HG03439 (cell line): ENCODE measurements around the gene PAM.
A peak's percentile ranks its signal among the peaks of the same experiment; 100 is the strongest.

ENCODE experiments used
- ATAC-seq: cut with Tn5 transposase; IDR thresholded peaks from one replicate; pipeline ENCODE4 v1.9.1; 2021; ENCODE audit warnings: mild to moderate bottlenecking, moderate library complexity; ENCODE audit not compliant: unreplicated experiment

Gene PAM

GRCh38 chr5:102754767-102755431 is at the start of gene PAM:
PAM (plus strand) TSS chr5:102755305; CDS start chr5:102866196, 110,891 bp downstream.
- peak; percentile 86 for ATAC-seq

DNA sequence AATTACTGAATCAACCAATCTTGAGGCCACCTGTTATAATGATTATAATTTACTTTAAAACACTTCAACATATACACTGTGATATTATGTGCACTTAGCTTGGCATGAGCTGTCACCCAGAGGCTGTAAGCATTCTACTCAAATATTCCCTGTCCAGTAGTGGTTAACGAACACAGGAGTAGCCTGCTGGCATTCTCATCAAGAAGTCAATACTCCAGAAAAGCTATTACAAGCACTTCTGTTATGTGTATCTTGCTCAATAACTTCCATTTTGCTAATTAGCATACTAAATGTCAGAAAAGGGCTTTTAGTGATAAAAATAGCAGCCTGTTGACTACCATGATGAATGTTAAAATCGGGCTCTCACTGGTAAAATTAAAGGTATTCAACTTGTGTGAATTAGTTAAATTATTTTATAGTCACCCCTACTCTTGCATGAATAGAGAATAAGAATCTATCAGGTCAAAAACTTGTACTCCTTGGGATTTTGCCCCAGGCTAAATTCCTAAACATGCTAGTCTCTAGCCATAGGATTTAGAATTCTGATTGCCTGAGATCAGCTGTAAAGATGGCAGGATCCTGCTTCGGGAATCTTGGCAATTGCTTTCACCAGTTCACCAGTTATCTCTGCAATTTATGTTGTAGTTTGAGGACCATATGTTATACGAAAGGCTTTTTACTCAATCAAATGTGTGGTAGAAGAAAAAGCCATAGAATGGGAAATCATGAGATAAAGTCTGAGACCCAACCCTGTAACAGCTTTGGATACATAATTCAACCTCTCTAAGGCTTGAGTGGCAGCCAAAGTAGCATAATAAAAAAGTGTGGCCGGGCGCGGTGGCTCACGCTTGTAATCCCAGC is 43.4 kb upstream of the PAM start:
- ATAC-seq = no peak

DNA sequence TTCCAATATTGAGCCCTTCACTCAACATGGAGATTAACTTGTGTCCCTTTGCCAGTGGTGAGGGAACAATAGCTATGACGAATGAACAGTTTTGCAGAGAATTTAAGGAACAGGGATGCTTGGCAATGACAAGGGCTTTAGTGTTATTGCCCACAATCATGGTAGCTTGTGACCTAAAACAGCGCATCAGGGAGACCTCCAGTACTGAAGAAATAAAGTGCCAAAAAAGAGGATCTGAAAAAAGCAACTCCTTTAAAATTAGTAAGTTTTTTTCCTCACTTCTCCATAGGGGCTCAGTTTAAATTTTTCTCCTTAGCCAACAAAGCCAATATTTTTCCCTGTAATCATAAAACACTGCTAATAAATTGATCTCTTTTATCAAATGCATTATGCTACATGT is 41.8 kb upstream of the PAM start:
- no peak for ATAC-seq

- no peak for ATAC-seq
Observed at GRCh38 chr5:102713682-102714231, 41.3 kb upstream of the PAM start.

DNA sequence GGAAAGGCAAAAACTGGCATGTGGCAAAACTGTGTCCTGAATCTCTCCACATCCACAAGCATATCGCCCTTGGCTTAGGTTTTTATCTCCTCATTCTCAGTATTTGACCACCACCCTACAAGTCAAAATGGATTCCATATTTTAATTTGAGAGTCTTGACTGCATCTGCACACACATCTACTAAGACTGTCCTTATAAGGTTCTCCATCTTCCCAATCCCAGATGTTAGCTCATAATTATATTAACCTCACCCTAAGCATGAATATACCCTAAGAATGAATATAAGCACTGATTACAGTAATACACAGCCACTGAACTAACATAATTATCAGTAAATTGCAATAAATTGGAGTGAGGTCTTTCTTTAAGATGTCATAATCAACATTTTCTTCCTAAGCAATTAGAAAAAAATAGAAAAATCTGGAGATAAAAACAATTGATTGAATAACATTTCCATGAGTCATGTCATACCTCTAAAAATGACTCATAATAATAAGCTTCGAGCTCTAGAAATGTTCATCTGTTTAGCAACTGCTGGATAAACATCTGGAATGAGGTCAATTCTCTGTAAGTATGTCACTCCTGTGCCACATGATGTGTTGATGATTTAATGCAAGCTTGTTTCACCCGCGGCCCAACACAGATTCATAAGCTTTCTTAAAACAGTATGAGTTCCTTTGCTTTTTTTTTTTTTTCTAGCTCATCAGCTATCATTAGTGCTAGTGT is 39.9 kb upstream of the PAM start:
- ATAC-seq = no peak

- no peak for ATAC-seq
Observed at GRCh38 chr5:102716017-102716416, 39.1 kb upstream of the PAM start.

- no peak for ATAC-seq
Observed at GRCh38 chr5:102718819-102719218, 36.3 kb upstream of the PAM start.

DNA sequence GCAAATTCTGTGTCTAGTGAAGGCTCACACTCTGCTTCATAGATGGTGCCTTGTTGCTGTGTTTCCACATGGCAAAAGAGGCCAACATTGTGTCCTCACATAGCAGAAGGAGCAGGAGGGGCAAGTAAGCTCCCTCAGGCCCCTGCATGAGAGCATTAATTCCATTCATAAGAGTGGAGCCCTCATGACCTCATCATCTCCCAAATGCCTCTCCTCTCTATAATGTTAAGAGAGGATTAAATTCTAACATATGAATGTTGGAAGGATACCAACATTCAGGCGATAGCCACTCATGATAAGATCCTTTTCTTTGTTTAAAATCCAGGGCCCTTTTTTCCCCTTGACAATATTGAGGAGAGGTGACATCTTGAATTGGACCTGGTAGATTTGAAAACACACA is 35.2 kb upstream of the PAM start:
- no peak for ATAC-seq

- ATAC-seq = no peak
Observed at GRCh38 chr5:102720969-102721368, 34.1 kb upstream of the PAM start.

GRCh38 chr5:102722931-102723330 is 32.2 kb upstream of the PAM start:
- no peak for ATAC-seq

- no peak for ATAC-seq
Observed at GRCh38 chr5:102731693-102732092, 23.4 kb upstream of the PAM start.

DNA sequence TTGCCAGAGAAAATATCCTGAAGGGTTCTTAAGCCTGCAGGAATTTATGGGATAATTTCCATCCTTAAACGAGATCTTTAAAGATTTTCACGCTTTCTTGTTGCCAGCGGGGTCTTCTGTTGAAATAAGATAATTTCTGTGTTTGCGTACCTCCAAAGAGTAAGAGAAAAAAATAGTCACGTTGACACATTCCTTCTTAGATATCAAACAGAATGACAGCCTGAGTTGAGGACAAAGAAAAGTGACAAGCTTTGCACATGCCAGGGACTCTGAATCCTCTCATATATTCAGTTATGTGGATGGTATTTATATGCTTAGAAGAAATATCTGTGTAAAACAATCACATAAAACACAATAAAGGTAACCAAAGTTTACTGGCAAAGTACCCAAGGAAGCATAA is 21.6 kb upstream of the PAM start:
- no peak for ATAC-seq

DNA sequence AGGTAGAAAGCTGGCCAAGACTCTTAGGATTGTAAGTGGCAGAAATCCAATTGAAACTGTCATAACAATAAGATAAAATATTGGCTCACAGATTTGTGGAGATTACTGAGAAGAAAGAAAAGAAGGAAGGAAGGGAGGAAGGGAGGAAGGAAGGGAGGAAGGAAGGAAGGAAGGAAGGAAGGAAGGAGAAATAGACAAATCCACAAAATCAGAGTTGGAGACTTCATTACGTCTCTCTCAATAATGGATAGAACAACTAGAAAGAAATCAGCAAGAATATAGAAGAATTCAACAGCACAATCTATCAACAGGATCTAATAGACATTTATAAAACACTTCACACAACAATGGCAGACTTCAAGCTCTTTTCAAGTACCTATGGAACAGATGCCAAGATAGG is 17.9 kb upstream of the PAM start:
- ATAC-seq = no peak

- ATAC-seq = no peak
Observed at GRCh38 chr5:102737805-102738469, 17.2 kb upstream of the PAM start.

DNA sequence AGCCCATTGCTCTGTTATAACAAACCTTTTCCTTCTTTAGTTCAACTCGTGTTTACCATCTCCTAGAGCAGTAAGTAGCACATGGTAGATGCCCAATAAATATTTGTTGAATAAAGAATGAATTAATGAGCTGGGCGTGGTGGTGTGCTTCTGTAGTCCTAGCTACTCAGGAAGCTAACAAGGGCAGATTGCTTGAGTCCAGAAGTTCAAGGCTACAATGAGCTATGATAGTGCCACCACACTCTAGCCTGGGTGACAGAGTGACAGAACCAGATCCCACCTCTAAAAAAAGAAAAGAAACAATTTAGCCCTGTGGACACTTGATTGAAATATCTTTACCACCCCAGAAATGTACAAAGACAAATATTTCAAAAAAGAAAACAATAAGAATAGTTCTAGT is 14.6 kb upstream of the PAM start:
- ATAC-seq = no peak

GRCh38 chr5:102742215-102742614 is 12.9 kb upstream of the PAM start:
- no peak for ATAC-seq

- ATAC-seq = no peak
Observed at GRCh38 chr5:102743900-102744299, 11.2 kb upstream of the PAM start.

DNA sequence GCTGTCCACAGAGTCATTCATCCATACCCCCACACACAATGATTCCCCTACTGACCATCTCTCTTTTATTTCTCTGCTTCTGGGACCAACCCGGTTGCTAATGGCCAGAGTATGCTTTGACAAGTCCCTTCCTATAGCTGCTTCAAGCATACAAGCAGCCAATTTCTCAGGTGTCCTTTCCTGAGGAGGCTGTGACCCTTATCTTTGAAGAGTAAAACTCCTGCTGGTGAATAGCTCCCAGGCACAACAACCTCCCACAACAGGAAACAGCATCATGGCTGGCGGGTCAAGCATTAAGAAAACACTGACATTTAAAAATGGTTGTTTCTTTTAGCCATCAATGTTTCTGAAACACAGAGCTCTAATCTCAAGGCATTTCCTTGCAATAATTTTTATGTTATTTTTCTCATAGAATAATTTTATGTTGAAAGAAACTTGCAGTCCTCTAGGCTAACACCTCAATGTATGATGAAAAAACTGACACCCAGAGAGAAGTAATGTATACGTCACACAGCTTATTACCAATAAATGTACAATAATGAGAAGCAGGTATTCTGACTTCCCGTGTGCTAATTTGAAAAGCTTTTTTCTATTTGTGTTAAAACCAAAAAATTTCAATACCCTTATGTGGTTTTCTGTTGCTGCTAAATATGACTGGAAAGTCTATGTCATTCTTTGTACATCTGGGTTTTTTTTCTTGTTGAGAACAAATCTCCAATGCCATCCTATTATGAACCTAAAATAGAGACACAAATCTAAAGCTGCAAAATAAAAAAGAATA is 7.5 kb upstream of the PAM start:
- peak; percentile 69 for ATAC-seq

DNA sequence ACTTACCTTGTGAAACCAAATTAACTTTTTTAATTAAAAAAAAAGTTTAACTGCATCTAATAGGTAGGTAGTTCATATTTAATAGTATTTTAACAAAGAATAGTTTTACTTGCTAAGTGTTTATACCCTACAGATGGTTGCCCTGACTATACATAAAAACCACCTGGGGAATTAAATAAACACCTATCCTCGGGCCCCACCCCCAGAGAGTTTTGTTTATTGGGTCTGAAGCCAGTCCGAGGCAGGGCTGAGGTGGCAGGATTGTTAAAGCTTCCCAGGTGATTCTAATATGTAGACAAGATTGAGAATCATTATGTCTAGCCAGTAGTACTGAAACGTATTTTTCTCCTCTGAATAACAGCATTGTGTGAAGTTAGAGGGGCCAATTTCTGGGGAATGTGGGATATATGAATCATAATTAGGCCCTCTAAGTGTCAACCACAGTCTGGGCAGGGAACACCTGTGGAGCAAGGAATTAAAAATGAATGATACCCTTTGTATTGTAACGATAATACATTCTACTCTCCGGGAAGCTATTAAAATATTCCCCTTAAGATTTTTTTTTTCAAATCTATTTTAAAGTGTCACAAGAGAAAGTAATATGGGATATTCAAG is 5.6 kb upstream of the PAM start:
- ATAC-seq = no peak
